Endothelial cell (in vitro differentiated cells): ENCODE measurements around the gene GPR107. TPM values are rescaled to one million over a fixed set of nuclear protein-coding genes. Genes with fewer than 3 reads are reported as not detected.

Experiments used
- DNase-seq: peaks from one replicate; pipeline ENCODE4 v3.0.0; 2021; ENCODE audit warnings: low spot score
- H3K27ac Mint-ChIP-seq: one replicate; pipeline ENCODE4 v1.8.0; 2021; ENCODE audit warnings: mixed read lengths, inconsistent platforms; ENCODE audit not compliant: unreplicated experiment
- H3K27me3 Mint-ChIP-seq: one replicate; pipeline ENCODE4 v1.8.0; 2021; ENCODE audit warnings: mild to moderate bottlenecking, moderate library complexity, mixed read lengths, inconsistent platforms; ENCODE audit not compliant: unreplicated experiment
- H3K36me3 Mint-ChIP-seq: one replicate; pipeline ENCODE4 v1.8.0; 2021; ENCODE audit warnings: mild to moderate bottlenecking, low read depth, mixed read lengths, inconsistent platforms; ENCODE audit not compliant: unreplicated experiment
- H3K4me1 Mint-ChIP-seq: one replicate; pipeline ENCODE4 v1.8.0; 2021; ENCODE audit warnings: mild to moderate bottlenecking, mixed read lengths, inconsistent platforms; ENCODE audit not compliant: unreplicated experiment
- H3K4me3 Mint-ChIP-seq: one replicate; pipeline ENCODE4 v1.8.0; 2021; ENCODE audit warnings: mild to moderate bottlenecking, mixed read lengths, inconsistent platforms; ENCODE audit not compliant: unreplicated experiment
- H3K9me3 Mint-ChIP-seq: one replicate; pipeline ENCODE4 v1.8.0; 2021; ENCODE audit warnings: mixed read lengths, inconsistent platforms; ENCODE audit not compliant: unreplicated experiment
- total RNA-seq: library from RNA; stranded (reverse); fragmentation: NEBNext Ultra II Directional; extraction: Animal tissue kit (Norgen Biotek cat#: 25700); gene quantifications from one replicate; pipeline ENCODE4 v1.2.1, GENCODE V29; 2021; ENCODE audit not compliant: unreplicated experiment
- TF ChIP-seq, protein P1 (sequence below): fragments of 200-600 bp; sonication (generic); IDR thresholded peaks from one replicate; pipeline ENCODE4 v1.5.0; 2021; ENCODE audit warnings: antibody characterized with exemption; ENCODE audit not compliant: unreplicated experiment

Gene GPR107
- total RNA-seq, 1 donor from 2014 or later: 63.5 TPM

DNA sequence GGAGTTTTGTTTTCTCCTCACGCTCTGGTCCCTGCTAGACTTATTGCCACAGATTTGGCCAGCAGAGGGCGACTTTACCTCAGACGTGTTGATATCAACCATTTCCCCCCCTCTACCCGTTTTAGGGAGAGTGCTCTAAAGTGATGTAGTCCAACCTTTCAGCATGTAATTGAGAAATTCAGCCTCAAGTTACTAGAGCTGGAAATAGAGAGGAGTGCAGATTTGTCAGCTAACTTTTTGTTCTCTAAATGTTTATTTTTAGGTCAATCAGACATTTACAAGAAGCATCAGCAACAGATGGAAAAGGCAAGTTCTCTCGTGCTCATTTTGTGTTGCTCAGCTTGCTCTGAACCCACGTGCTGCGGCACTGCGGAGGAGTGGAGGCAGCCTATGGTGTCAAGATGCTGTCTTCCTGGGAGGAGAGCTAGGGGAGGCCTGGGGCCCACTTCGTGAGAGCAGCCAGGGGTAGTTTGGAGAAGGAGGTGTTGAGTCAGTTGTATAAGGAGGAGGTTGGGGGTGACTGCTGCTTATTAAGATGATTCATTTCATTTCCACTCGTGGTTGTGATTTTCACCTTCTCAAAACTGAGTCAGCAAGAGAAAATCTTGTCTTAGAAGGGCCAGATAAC, 53.6 kb downstream of the GPR107 start:
- H3K27me3 Mint-ChIP-seq: no peaks in the 10 kb centered on the region
- DNase-seq: peak; percentile 77

DNA sequence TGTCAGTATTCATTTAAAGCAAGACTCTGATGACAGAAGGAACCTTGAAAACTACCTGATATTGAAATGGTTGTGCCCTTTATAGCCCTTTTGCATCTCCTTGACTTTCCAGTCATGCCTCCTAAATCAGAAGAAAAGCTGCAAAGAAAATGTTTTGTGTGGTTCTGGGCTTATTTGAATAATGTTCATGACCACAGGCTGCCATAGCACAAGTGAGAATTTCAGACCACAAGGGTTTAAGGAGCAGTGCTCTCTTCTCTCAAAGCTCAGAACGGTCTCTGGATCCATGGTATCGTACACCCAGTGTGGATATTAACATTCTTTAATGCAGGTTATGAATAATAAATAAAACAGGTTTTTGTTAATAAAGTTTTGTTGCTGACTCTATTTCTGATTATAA, 54.2 kb downstream of the GPR107 start:
- H3K27me3 Mint-ChIP-seq: no peaks in the 10 kb centered on the region

More for the DNA sequence above, 53.6 kb downstream of the GPR107 start:
- TF ChIP-seq, protein P1, sequence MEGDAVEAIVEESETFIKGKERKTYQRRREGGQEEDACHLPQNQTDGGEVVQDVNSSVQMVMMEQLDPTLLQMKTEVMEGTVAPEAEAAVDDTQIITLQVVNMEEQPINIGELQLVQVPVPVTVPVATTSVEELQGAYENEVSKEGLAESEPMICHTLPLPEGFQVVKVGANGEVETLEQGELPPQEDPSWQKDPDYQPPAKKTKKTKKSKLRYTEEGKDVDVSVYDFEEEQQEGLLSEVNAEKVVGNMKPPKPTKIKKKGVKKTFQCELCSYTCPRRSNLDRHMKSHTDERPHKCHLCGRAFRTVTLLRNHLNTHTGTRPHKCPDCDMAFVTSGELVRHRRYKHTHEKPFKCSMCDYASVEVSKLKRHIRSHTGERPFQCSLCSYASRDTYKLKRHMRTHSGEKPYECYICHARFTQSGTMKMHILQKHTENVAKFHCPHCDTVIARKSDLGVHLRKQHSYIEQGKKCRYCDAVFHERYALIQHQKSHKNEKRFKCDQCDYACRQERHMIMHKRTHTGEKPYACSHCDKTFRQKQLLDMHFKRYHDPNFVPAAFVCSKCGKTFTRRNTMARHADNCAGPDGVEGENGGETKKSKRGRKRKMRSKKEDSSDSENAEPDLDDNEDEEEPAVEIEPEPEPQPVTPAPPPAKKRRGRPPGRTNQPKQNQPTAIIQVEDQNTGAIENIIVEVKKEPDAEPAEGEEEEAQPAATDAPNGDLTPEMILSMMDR: peak; percentile 72
- H3K36me3 Mint-ChIP-seq: peaks cover 23% of the 10 kb centered on the region
- H3K4me3 Mint-ChIP-seq: peak overlapping the region; percentile 9
- H3K9me3 Mint-ChIP-seq: no peaks in the 10 kb centered on the region
- no peak overlapping the region for H3K27ac Mint-ChIP-seq
- H3K4me1 Mint-ChIP-seq: no peaks in the 10 kb centered on the region

DNA sequence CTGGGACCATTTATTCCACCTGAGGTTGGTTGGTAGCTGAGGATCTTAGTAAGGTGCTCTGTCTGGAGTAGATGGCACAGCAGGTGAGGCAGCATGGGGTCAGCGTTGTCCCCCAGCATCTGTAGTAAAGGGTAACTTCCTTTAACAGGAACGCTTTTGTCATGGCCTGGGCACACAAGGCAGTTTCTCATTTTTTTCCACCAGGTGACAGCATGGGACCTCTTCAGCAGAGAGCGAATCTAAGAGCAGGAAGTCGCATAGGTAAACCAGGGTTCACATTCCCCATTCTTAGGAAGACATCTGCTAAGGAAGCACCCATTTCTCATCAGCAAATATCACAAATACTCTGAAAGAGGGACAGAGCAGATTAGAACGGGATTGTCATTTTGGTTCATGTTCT, 56.5 kb downstream of the GPR107 start:
- Mint-ChIP-seq H3K27ac (no peak overlapping the region), H3K4me1 (no peaks in the 10 kb centered on the region), H3K9me3 (no peaks in the 10 kb centered on the region), H3K36me3 (peaks cover 25% of the 10 kb centered on the region), H3K27me3 (no peaks in the 10 kb centered on the region), H3K4me3 (no peak overlapping the region)
- DNase-seq: no peak
- TF ChIP-seq, protein P1: no peak

More for the DNA sequence above, 54.2 kb downstream of the GPR107 start:
- no peak for DNase-seq
- peaks cover 23% of the 10 kb centered on the region for H3K36me3 Mint-ChIP-seq
- TF ChIP-seq, protein P1: no peak
- no peaks in the 10 kb centered on the region for H3K9me3 Mint-ChIP-seq
- H3K4me1 Mint-ChIP-seq: no peaks in the 10 kb centered on the region
- H3K4me3 Mint-ChIP-seq: no peak overlapping the region
- H3K27ac Mint-ChIP-seq: no peak overlapping the region

DNA sequence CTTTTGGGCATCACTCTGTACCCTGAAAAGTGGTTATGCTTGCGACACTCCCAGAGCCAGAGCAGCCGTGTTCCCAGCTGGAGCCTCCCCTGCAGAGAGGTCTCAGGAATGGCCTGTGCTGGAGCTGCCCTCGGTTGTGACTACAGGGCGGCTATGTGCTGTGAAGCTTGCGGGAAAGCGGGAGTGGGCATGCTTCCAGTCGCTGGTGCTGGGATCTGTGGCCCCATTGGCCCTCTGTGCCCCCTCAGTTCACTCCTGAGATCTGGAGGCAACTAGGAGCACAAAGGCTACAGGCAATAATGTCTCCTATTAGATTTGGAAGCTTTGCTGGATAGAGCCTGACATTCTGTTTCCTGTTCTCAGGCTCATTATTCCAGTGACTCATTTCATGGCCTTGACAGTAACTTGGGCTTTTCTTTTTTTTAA, 56.9 kb downstream of the GPR107 start:
- no peak for DNase-seq
- Mint-ChIP-seq H3K4me3 (no peak overlapping the region), H3K27me3 (no peaks in the 10 kb centered on the region), H3K4me1 (no peaks in the 10 kb centered on the region), H3K27ac (no peak overlapping the region), H3K9me3 (no peaks in the 10 kb centered on the region), H3K36me3 (peaks cover 25% of the 10 kb centered on the region)
- TF ChIP-seq, protein P1: no peak

DNA sequence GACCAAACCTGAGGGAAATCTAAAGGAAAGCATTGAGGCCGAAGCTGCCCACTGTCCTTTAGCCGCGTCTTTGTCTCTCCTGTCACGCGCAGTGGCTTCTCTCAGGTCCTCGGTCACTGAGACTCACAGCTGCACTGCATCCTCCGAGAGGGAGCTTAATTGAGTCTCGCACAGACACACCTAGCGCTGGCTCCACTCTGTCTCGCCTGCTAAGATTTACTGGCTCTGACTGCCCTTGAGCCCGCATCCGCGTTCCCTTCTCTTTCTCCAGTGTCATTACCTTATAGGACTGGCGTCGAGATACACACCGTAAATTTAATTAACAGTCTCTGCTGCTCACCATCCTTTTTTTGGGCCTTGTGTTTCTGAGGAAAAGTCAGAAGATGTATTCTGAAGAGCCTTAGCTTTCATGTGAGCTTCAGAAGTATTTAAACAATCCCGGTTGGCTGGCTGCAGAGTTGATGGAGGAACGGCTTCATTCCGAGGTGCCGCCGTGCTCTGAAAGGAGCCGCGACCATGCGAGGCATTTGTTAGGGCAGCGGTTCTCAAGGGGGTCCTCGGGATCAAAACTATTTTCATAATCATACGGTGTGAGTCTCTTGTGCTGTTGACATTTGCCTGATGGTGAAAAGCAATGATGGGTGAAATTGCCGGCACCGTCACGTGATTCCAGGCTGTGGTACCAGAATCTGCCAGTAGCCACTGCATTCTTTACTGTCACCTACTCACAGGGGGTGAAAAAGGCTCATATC, 58.3 kb downstream of the GPR107 start:
- H3K27ac Mint-ChIP-seq: no peak overlapping the region

More for the DNA sequence above, 58.3 kb downstream of the GPR107 start:
- Mint-ChIP-seq H3K36me3 (peaks cover 20% of the 10 kb centered on the region), H3K4me1 (no peaks in the 10 kb centered on the region), H3K4me3 (no peak overlapping the region), H3K27me3 (no peaks in the 10 kb centered on the region), H3K9me3 (no peaks in the 10 kb centered on the region)
- TF ChIP-seq, protein P1: no peak
- no peak for DNase-seq
